Breast epithelium (tissue), 3 donors: ENCODE results near the gene SBNO1.

ENCODE experiments used
- CTCF ChIP-seq, 3 donors: fragments of 450-650 bp; IDR thresholded peaks; one replicate each; pipeline ENCODE4 v1.5.1; 2016 to 2017; ENCODE audit warnings: antibody characterized with exemption in 3 of 3, mild to moderate bottlenecking in 3 of 3, moderate library complexity in 3 of 3
- POLR2A ChIP-seq: fragments of 450-650 bp; IDR thresholded peaks from one replicate; pipeline ENCODE4 v1.6.1; 2016; ENCODE audit warnings: antibody characterized with exemption, mild to moderate bottlenecking, moderate library complexity
- POLR2AphosphoS5 ChIP-seq, 3 donors: sonication (generic); formaldehyde crosslinking; IDR thresholded peaks; one replicate each; pipeline ENCODE4 v1.6.1; 2017; ENCODE audit warnings: antibody characterized with exemption in 3 of 3

- TF ChIP-seq CTCF (IDR thresholded peaks at IDR 0.05): no peak
- TF ChIP-seq POLR2A: no peak
- no peak for TF ChIP-seq POLR2AphosphoS5 (IDR thresholded peaks at IDR 0.05)
These were observed 91.5 kb downstream of the SBNO1 start for GRCh38 chr12:123273166-123273565.
